HG02588 (cell line): ENCODE measurements around the gene LRRC8B.
"Not testable (repeated sequence)": the region's sequence is repeated elsewhere in the genome, so short reads cannot be mapped to it uniquely, and the experiment has no call there.

Experiments
- ATAC-seq: cut with Tn5 transposase; IDR thresholded peaks from one replicate; pipeline ENCODE4 v1.9.1; 2021; ENCODE audit warnings: mild to moderate bottlenecking, moderate library complexity; ENCODE audit not compliant: unreplicated experiment

Gene LRRC8B

GRCh38 chr1:89629600-89629999 lies 105.0 kb downstream of the LRRC8B start:
- ATAC-seq, result not testable (repeated sequence)

GRCh38 chr1:89630048-89630447 lies 105.4 kb downstream of the LRRC8B start:
- no peak for ATAC-seq

GRCh38 chr1:89631816-89632656 lies 107.4 kb downstream of the LRRC8B start:
- ATAC-seq, result no peak

GRCh38 chr1:89632657-89633247 lies 108.1 kb downstream of the LRRC8B start, which contains the start of gene LRRC8C:
Gene LRRC8C, plus strand, starts transcription at chr1:89633120. Its CDS starts 53,354 bp downstream, at chr1:89686474.
- peak; percentile 87 for ATAC-seq

- peak; percentile 52 for ATAC-seq
Observed at GRCh38 chr1:89633248-89633799, 108.7 kb downstream of the LRRC8B start.

GRCh38 chr1:89633800-89634625 lies 109.4 kb downstream of the LRRC8B start:
- ATAC-seq, result peak; percentile 12

- ATAC-seq, result no peak
Observed at GRCh38 chr1:89635825-89636815, 111.5 kb downstream of the LRRC8B start.

- ATAC-seq, result no peak
Observed at GRCh38 chr1:89637496-89637895, 112.9 kb downstream of the LRRC8B start.

- ATAC-seq, result no peak
Observed at GRCh38 chr1:89640440-89640839, 115.8 kb downstream of the LRRC8B start.

GRCh38 chr1:89641781-89642180 lies 117.2 kb downstream of the LRRC8B start:
- ATAC-seq, result no peak

GRCh38 chr1:89643577-89643976 lies 118.9 kb downstream of the LRRC8B start:
- no peak for ATAC-seq

- ATAC-seq, result no peak
Observed at GRCh38 chr1:89644119-89644814, 119.6 kb downstream of the LRRC8B start.

GRCh38 chr1:89646259-89646658 lies 121.6 kb downstream of the LRRC8B start:
- no peak for ATAC-seq
